Activated CD8-positive, alpha-beta memory T cell treated with anti-CD3 and anti-CD28 coated beads for 4 hours (primary cell): Measurements from ENCODE around the gene RGP1.

ENCODE experiments used
- DNase-seq, 2 donors: peaks; one replicate each; pipeline ENCODE4 v3.0.0-alpha.2; 2020; ENCODE audit warnings: low read depth in 2 of 2

The RGP1 gene, protein sequence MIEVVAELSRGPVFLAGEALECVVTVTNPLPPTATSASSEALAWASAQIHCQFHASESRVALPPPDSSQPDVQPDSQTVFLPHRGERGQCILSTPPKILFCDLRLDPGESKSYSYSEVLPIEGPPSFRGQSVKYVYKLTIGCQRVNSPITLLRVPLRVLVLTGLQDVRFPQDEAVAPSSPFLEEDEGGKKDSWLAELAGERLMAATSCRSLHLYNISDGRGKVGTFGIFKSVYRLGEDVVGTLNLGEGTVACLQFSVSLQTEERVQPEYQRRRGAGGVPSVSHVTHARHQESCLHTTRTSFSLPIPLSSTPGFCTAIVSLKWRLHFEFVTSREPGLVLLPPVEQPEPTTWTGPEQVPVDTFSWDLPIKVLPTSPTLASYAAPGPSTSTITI

DNA sequence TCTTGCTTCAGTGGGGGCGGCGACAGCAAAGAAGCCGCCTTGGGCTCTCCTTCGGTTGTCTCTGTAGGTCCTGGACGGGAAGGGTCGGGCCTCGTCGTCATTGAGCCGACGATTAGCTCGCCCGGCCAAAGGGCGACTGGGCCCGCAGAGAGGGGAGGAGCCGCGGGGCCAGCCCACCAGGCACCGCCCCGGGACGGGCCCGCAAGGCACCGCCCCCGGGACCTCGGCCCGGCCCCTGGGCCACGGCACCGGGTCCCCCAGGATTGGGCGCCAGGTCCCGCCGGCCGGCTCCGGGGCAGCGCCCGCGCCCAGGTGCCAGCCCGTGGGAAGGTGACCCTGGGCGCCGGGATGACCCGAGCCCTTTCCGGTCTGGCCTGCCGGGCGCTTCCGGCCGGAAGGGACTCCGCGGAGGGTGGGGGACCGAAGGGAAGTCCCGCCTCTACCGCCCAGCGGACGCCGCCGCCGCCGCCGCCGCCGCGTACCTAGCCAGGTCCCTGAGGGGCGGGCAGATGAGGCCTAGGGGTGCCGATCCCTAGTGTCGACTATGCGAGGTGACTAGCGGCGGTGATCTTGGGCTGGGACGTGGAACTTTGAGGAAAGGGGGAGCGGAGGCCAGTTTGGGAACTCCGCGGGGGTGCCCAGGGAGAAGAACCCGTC, at the start of gene RGP1, which contains the start of gene GBA2:
Gene RGP1, plus strand, starts transcription at position 430 of the 657 bp plus-strand sequence. CDS start 469 bp downstream, outside the sequence.
Gene GBA2, minus strand, starts transcription at position 371 of the 657 bp plus-strand sequence. CDS start 524 bp downstream, outside the sequence.
- DNase-seq = peak in 1 of 2 donors; percentile 45

DNA sequence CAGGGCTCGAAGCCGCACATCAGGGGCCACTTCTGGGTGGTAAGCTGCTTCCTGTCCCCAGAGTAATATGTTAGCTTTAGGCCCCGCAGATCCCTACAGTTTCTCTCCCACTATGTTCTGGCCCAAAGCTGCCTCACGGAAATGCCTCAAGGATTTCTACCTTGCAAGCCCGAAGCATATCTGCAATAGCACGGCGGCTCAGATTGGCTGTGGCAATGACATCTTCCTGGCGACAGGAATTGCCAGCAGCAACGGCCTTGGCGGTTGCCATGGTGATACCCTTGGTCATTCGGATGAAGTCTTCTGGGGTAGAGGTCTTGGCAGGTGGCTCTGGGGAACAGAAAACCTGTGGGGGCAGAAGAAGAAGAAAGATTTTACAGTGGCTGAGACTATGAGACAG, 49.1 kb upstream of the RGP1 start:
- no peak for DNase-seq

- DNase-seq = no peak
Observed at GRCh38 chr9:35700942-35701341, 48.1 kb upstream of the RGP1 start.

- no peak for DNase-seq
Observed at GRCh38 chr9:35702696-35703095, 46.4 kb upstream of the RGP1 start.

DNA sequence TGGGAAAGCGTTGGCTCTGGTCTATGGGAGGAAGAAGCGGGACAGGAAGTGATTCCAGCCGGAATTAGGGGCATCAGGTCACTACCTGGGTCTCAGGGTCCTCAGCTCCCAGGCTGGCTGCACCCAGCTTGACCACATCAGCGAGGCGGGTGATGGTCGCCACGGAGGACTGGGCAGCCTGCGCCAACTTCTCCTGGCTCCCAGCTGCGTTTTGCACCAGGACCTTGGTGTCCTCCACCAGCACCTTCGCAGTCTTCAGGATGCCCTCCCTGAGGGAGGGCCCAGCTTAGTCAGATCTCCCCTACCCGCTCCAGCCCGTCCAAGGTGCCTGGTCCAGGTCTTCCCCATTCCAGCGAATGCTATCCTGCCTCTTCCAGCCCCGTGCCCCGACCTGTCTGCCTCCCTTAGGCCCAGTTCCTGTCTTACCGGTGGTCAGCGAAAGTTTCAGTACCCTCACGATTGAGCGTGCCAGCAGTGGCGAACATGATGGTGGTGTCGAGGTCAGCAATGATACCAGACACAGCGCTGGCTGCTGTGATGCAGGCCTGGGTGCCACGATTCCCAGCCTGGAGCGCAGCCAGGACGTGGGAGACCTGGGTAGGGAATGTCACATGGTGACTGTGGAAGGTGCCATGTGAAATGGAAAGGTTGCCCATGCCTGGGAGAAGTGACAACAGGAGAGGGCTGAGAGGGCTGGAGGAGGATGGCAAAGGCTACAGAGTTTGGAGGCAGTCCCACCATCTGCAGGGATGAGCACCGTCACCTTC, 45.0 kb upstream of the RGP1 start:
- no peak for DNase-seq

- DNase-seq = no peak
Observed at GRCh38 chr9:35705372-35705771, 43.7 kb upstream of the RGP1 start.

- DNase-seq = no peak
Observed at GRCh38 chr9:35705836-35706430, 43.2 kb upstream of the RGP1 start.

DNA sequence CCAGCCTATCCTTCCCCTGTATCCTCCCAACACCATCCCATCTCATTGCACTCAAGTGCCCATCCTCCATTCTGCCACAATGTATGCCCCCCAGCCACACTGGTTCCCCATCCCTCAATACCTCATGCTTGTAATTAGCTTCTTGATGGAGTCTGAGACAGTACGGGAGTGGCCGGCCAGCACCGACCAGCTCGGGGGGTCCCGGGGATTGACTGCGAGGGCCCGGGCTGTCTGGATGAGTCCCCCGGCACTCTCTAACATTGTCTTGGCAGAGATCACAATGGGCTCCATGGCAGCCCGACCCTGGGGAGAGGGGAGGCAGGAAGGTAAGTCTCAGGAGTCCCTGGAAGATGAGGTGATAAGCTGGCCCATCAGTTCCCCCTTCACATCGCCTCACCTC, 42.1 kb upstream of the RGP1 start:
- no peak for DNase-seq

DNA sequence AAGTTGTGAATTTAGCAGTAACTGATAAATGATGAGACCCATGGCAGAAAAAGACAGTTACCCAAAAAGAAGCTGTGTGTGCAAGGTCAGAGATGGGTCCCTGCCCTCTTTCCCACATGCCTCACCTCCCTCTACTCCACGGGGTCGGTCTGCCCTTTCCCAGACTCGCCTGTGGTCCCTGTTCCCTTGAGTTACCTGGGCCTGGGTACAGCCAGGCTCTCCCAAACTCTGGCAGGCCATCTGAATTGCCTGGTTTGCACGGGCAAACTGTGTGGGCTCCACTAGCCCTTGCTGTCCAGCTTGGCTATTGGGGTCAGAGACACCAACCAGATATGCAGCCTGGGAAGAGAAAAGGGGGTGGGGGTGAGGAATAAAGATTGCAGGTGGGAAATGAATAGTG, 40.9 kb upstream of the RGP1 start:
- no peak for DNase-seq

DNA sequence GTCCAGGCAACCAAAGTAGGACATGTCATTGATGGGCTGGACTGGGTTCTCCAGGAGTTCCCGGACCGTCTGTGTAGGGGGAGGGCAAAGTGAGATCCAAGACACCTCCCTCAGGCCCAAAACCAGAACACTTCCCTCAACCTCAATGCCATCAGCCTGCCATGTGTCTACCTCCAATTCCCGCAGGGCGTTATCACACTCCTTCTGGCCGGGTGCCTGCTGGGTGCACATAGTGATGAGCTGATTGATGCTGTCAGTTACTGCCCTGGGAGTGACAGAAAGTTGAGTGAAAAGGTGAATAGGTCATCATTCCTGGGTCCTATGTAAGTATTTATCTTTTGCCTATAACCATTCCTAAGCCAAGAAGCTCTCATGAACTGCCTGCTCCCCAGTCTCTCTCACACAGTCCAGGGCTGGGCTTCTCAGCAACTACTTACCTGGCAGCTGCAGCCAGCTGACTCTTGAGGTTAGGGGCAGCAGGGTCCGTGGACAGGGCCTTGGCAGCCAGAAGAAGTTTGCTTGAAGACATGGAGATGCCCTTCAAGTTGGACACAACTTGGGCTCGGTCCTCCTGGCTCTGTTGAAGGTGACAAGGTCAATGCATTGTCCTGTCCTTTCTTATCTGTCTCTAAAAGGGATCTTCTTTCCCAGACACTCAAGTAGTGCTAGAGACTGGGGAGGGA, 38.1 kb upstream of the RGP1 start:
- DNase-seq = no peak

DNA sequence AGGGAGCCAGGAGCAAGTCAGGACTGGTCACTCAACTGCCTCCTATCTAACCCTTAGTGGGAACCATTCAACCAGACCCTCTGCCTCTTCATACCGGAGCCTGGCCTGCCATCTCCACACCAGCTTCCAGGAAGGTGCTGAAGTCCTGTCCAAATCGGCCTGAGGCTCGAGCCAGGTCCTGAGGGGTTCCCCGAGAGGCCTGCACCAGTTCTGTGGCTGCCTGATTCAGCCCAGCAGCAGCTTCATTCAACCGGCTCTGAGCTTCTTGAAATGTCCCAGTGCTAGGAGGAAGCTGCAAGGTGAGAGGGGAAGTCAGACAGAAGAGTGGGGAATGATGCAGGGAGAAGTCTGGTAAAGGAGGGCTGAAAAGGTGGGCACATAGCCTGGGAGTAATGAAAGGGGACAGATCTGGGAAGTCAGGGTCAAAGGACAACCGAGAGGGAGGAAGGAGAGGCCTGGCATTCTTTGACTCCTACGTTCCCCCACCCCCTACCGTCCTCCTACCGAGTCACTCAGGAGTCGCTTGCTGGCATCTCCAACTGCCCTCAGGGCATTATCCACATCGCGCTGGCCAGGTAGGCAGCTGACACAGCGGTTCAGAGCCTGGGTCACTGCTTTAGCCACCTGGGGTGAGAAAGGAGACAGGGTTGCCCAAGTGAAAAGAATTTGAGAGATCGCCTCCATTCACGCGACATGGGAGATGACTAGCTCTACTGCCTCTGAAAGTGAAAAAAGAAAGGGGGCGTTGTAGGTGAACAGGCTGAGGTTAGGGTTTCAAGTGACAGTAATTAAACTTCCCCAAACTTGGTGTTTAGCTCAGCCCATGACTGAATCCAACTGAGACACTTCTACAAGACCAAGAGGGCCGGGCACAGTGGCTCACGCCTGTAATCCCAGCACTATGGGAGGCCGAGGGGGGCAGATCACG, 37.3 kb upstream of the RGP1 start:
- no peak for DNase-seq

GRCh38 chr9:35712762-35713400, 36.2 kb upstream of the RGP1 start:
- no peak for DNase-seq

- no peak for DNase-seq
Observed at GRCh38 chr9:35713578-35713977, 35.5 kb upstream of the RGP1 start.

DNA sequence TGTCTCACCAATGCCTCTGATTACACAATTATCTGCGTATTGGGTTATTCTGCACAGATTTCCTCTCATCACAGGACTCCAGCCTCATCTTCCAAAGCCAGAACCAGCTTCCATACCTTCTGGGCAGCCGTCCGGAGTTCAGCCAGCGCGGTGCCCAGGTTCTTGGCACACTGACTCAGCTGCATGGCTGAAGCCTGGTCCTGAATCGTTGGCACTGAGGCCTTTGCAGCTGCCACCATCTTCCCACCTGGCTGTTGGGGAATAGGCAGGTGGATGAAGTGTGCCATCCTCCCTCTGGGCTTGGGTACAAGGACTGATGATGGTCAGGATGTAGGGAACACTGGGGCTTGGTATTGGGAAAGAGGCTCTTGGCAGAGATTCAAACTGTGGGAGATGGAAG, 35.0 kb upstream of the RGP1 start:
- no peak for DNase-seq

GRCh38 chr9:35714579-35715252, 34.4 kb upstream of the RGP1 start:
- DNase-seq = no peak

DNA sequence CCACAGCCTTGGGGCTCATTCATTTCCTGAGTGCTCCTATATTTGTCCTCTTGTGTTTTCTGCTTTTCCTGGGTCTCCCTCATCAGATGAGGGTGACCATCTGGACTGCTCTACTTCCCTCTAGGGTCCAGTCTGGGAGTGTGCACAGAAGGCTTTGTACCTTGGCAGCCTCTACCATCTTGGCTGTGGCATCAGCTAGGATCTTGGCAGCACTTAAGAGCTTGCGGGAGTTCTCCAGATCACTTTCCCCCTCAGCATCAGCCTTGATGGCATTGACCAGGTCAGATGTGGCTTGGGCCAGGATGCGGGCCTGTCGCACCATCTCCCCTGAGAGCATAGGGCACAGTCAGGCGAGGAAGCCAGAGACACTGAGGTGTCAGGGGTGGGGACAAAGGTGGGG, 32.9 kb upstream of the RGP1 start:
- no peak for DNase-seq

DNA sequence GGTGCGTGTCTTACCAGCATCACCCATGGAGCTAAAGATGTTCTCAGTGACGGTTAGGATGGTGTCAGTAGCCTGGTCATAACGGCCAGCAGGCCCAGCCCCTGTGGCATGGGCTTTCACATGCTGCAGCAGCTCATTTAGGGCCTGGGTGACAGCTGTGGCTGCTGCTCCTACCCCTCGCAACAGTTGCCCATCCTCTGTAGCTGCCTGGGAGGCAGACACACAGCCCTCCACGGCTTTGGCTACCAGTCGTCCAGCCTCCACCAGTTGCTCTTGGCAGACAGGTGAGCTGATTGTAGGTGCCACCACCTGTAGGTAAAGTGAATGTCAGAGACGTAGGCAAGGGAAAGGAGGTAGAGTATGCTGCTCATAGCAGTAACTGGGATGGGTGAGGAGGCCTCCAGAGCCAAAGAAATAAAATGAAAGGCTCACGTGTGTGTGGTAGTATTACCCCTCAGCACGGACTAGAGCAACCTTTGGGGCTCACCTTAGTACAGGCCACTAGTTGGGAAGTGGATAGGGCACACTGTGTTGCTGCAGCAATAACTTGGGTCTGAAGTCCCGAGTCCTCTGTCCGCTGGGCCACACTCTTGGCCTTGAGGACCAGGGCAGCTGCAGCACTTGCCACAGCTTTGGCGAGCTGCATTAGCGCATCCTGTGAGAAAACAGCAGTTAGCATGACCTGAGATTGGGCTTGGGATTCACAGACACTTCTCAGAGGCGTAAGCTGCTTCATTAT, 31.8 kb upstream of the RGP1 start:
- no peak for DNase-seq

DNA sequence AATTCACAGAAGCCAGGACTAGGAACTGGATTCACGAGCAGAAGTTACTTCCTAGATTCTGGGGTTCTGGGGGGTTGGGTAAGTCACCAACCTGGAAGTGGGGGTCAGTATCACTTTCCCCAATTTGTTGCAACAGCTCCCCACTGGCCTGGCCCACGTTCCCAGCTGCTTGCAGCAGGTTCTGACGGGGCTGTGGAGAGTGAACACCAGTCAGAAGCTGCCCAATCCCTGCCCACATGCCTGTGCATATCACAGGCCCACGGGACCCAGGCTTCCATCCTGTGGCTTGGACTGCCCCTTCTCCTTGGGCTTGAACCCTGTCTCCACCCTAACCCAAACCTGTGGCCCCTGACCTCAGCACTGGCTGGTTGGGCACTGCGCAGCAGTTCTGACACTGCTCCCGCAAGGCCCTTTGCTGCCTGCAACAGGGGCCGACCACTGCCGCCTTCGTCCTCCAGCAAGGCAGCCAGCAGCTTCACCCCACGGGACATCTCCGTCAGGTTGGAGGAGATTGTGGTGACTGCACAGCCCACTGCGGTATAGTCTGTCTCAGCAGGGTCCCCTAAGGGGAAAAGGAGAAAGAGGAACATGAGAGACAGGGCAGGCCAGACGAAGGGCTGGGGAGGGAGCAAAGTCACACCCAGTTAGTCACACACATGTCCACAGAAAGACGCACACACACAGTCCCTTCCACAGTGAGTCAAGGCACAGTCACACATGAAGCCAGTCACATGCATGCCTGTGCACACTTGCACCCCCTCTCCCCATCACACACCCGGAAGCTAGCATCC, 30.2 kb upstream of the RGP1 start:
- no peak for DNase-seq
